ENCODE measurements around the gene ATP5PO. TPM values are rescaled to one million over a fixed set of nuclear protein-coding genes. Genes with fewer than 3 reads are reported as not detected.
A peak's percentile ranks its signal among the peaks of the same experiment; 100 is the strongest.

Gene ATP5PO
- total RNA-seq, 3 donors from 2014 or later (not counting 1 experiment from before 2014, with no cell fraction given) = 80.4 to 95.4 (median 94.9) TPM

- ATAC-seq (no peak), DNase-seq (peak in 1 of 2 donors; percentile 13)
- Histone ChIP-seq H3K36me3 (ENCODE audit: control insufficient read depth, insufficient read depth, low read length) (no peaks in the 10 kb centered on the region), H3K4me3 (ENCODE audit: low read length) (no peak overlapping the region), H3K27ac (ENCODE audit: low read length) (no peak overlapping the region), H3K4me1 (ENCODE audit: control insufficient read depth, insufficient read depth, low read length) (peaks cover 14% of the 10 kb centered on the region), H3K9me3 (ENCODE audit: control insufficient read depth, insufficient read depth, low read length) (no peaks in the 10 kb centered on the region), H3K27me3 (ENCODE audit: control insufficient read depth, insufficient read depth, low read length) (no peaks in the 10 kb centered on the region)
- no peaks in the 10 kb centered on the region for H3K27me3 Mint-ChIP-seq (ENCODE audit: low read depth in 2 of 2)
- WGBS (ENCODE audit: insufficient coverage) = 93% methylated on average over 3 of the region's 3 CpGs
- H3K4me1 Mint-ChIP-seq = peaks cover 9 to 14% of the 10 kb centered on the region in 2 donors
- H3K36me3 Mint-ChIP-seq = no peaks in the 10 kb centered on the region
- intact Hi-C loops (cut with micrococcal nuclease) = loop anchor here (2.0 to 10.0 kb wide), 4 partner anchors 50 to 424 kb away; no protein-coding TSS in a partner anchor
- no peak overlapping the region for H3K4me3 Mint-ChIP-seq
- H3K9me3 Mint-ChIP-seq = no peaks in the 10 kb centered on the region
- H3K27ac Mint-ChIP-seq = peak overlapping the region in 1 of 2 donors; percentile 38
- no peak for TF ChIP-seq CTCF (IDR thresholded peaks at IDR 0.05)
These were observed 9.1 kb upstream of the ATP5PO start for GRCh38 chr21:33924766-33925100.

GRCh38 chr21:33924079-33924765, 8.6 kb upstream of the ATP5PO start:
- Mint-ChIP-seq H3K9me3 (no peaks in the 10 kb centered on the region), H3K36me3 (no peaks in the 10 kb centered on the region), H3K4me3 (no peak overlapping the region), H3K27me3 (ENCODE audit: low read depth in 2 of 2) (no peaks in the 10 kb centered on the region), H3K27ac (peak overlapping the region in 1 of 2 donors; percentile 38), H3K4me1 (peaks cover 9 to 14% of the 10 kb centered on the region in 2 donors)
- Histone ChIP-seq H3K4me3 (ENCODE audit: low read length) (no peak overlapping the region), H3K36me3 (ENCODE audit: control insufficient read depth, insufficient read depth, low read length) (no peaks in the 10 kb centered on the region), H3K9me3 (ENCODE audit: control insufficient read depth, insufficient read depth, low read length) (no peaks in the 10 kb centered on the region), H3K4me1 (ENCODE audit: control insufficient read depth, insufficient read depth, low read length) (peaks cover 14% of the 10 kb centered on the region), H3K27me3 (ENCODE audit: control insufficient read depth, insufficient read depth, low read length) (no peaks in the 10 kb centered on the region), H3K27ac (ENCODE audit: low read length) (no peak overlapping the region)
- intact Hi-C loops (cut with micrococcal nuclease) = loop anchor here (2.0 to 10.0 kb wide), 4 partner anchors 51 to 425 kb away; no protein-coding TSS in a partner anchor
- DNase-seq = peak; percentile 89 to 94
- ATAC-seq = peak; percentile 89 to 98 (median 98)
- peak; percentile 82 for TF ChIP-seq CTCF (IDR thresholded peaks at IDR 0.05)
- WGBS (ENCODE audit: insufficient coverage) = 33% methylated on average over 13 of the region's 13 CpGs

- Histone ChIP-seq H3K27ac (ENCODE audit: low read length) (no peak overlapping the region), H3K4me3 (ENCODE audit: low read length) (no peak overlapping the region), H3K27me3 (ENCODE audit: control insufficient read depth, insufficient read depth, low read length) (no peaks in the 10 kb centered on the region), H3K9me3 (ENCODE audit: control insufficient read depth, insufficient read depth, low read length) (no peaks in the 10 kb centered on the region), H3K4me1 (ENCODE audit: control insufficient read depth, insufficient read depth, low read length) (peaks cover 13% of the 10 kb centered on the region), H3K36me3 (ENCODE audit: control insufficient read depth, insufficient read depth, low read length) (peaks cover 11% of the 10 kb centered on the region)
- intact Hi-C loops (cut with micrococcal nuclease) = loop anchor here (5.0 kb wide), 1 partner anchor 700 kb away; the partner anchor contains the start of gene RCAN1
- Mint-ChIP-seq H3K27me3 (ENCODE audit: low read depth in 2 of 2) (no peaks in the 10 kb centered on the region), H3K27ac (no peak overlapping the region), H3K4me1 (peaks cover 32 to 34% of the 10 kb centered on the region in 2 donors), H3K9me3 (no peaks in the 10 kb centered on the region), H3K4me3 (no peak overlapping the region), H3K36me3 (no peaks in the 10 kb centered on the region)
- no peak for TF ChIP-seq CTCF (IDR thresholded peaks at IDR 0.05)
- DNase-seq (no peak), ATAC-seq (no peak)
- WGBS (ENCODE audit: insufficient coverage) = no CpG with 5 or more reads among the region's 4 CpGs
These were observed 1.8 kb upstream of the ATP5PO start for GRCh38 chr21:33917421-33917820.

Data from natural killer cell (primary cell).